Heart left ventricle (tissue), 16 donors: Measurements from ENCODE around the gene CBLB. TPM values are rescaled to one million over a fixed set of nuclear protein-coding genes. Genes with fewer than 3 reads are reported as not detected.

Source experiments
- ATAC-seq, 4 donors: fragments of 200-7000 bp; cut with Tn5 transposase; one replicate each; pipeline ENCODE4 v1.9.1; 2020 to 2022; ENCODE audit warnings: moderate library complexity in 4 of 4, mild to moderate bottlenecking in 3 of 4, moderate number of reproducible peaks in 1 of 4
- DNase-seq, 5 donors: peaks; one replicate each; pipeline ENCODE4 v3.0.0-alpha.2; 2020
- H3K27ac ChIP-seq, 12 donors: fragments of 200-600 bp; sonication (generic) in 4 of 12; one replicate each; pipeline versions ENCODE4 v1.5.0 to v1.8.0; 2016 to 2022; ENCODE audit warnings: mild to moderate bottlenecking in 2 of 12
- H3K27me3 ChIP-seq, 9 donors: fragments of 200-600 bp; sonication (generic) in 2 of 9; one replicate each; pipeline versions ENCODE4 v1.5.1 to v1.8.0; 2016 to 2022; ENCODE audit warnings: mild to moderate bottlenecking in 3 of 9
- H3K36me3 ChIP-seq, 9 donors: fragments of 200-600 bp; sonication (generic) in 2 of 9; one replicate each; pipeline versions ENCODE4 v1.5.0 to v1.8.0; 2018 to 2022; ENCODE audit warnings: mild to moderate bottlenecking in 2 of 9
- H3K4me1 ChIP-seq, 12 donors: fragments of 200-600 bp; sonication (generic) in 4 of 12; one replicate each; pipeline versions ENCODE4 v1.5.0 to v1.8.0; 2016 to 2022; ENCODE audit warnings: mild to moderate bottlenecking in 3 of 12
- H3K4me3 ChIP-seq, 12 donors: fragments of 200-600 bp; sonication (generic) in 4 of 12; one replicate each; pipeline versions ENCODE4 v1.5.0 to v1.8.0; 2017 to 2022; ENCODE audit warnings: mild to moderate bottlenecking in 9 of 12, moderate library complexity in 4 of 12
- H3K9me3 ChIP-seq, 12 donors: fragments of 200-600 bp; sonication (generic) in 4 of 12; one replicate each; pipeline versions ENCODE4 v1.5.0 to v1.8.0; 2016 to 2022; ENCODE audit warnings: mild to moderate bottlenecking in 1 of 12
- POLR2A ChIP-seq, 2 donors: fragments of 450-650 bp; IDR thresholded peaks; one replicate each; pipeline ENCODE4 v1.6.1; 2017; ENCODE audit warnings: antibody characterized with exemption in 2 of 2, mild to moderate bottlenecking in 2 of 2, moderate library complexity in 2 of 2
- WGBS, 4 donors: extraction: QIAGEN DNeasy Blood & Tissue Kit in 2 of 4; methylation state at CpG; one replicate each; pipeline versions ENCODE4 v1.1.5 to v1.1.7; 2013 to 2018; 5-methylcytosine and 5-hydroxymethylcytosine counted together
- intact Hi-C, 10 donors: fragments of 100-400 bp; cut with DNase I; formaldehyde crosslinking; loops; one replicate each; pipeline versions ENCODE4 v1.11.1 to v1.14.2; 2022
- polyA plus RNA-seq, 2 donors: library from polyadenylated mRNA; stranded (reverse); fragments of 200-250 nt; gene quantifications; one replicate each; pipeline ENCODE4 v1.2.3, GENCODE V29; 2013
- total RNA-seq, 9 donors: library from RNA; depleted of rRNA in 2 of 9; stranded (reverse); fragments of >200 nt in 2 of 9; fragmentation: NEBNext Ultra II Directional in 3 of 9; extraction: Animal tissue kit (Norgen Biotek cat#: 25700) in 3 of 9; gene quantifications; one replicate each; pipeline versions ENCODE4 v1.1.0 to v1.2.4, GENCODE V29; 2016 to 2023
- TF ChIP-seq, protein P1 (sequence below), 12 donors: fragments of 200-600 bp; sonication (generic) in 4 of 12; IDR thresholded peaks; one replicate each; pipeline versions ENCODE4 v1.5.0 to v1.8.0; 2018 to 2022; ENCODE audit warnings: antibody characterized with exemption in 12 of 12, mild to moderate bottlenecking in 5 of 12
- donor health status: ischemic (EF 13 %, LVEDD 7.1; RV severe dilation, severe dysfunction).
- donor health status: healthy with polysubstance abuse.
- donor health status: DM: no; HTN: yes; CAD: no.
- donor health status: DM: no; HTN: no; CAD: no.
- donor health status: ischemic (EF 25% LVEDD 6.9; RV normal size, moderate dysfunction).
- donor health status: ischemic (EF 25% LVEDD 5.7; RV mildly dilated, moderate dysfunction).
- donor health status: healthy.
- donor health status: DM: yes; HTN: yes; CAD: no.
- donor health status: ischemic (EF 35%, LVEDD 5.7; RV mildly dilated, moderate dysfunction).
- donor health status: nonischemic (EF 11% LVEDD 7.7; RV severe dilation, severe dysfunction).
- donor health status: DM: yes; HTN: yes; CAD: no.
- donor health status: PGD.
- donor health status: ischemic (EF 29% LVEDD 5.4; RV normal size, mild dysfunction).
- donor health status: nonischemic (EF 23%, LVEDD 6.1; RV moderate dilation, normal function).

CBLB gene
- total and polyA plus RNA-seq, 11 donors: 18.6 to 74.4 (median 42.3) TPM

DNA sequence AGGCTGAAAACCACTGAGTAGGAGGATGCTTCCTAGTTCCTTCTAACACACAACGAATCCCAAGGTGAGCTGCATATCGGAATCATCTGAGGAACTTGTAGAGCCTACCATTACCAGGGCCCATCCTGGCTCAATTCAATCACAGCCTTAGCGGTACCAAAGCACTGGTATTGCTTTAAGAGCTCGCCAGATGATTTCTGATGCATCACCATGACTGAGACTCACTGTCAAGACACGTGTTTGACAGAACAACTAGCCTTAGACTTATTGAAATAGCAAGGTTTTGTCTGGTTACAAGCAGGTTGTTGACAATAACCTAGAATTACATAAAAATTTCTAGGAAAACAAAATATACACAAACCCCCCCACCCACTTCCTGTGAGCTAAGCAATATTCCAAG lies 68.5 kb downstream of the CBLB start:
- H3K4me1 ChIP-seq: peaks cover 0 to 65% (median 28%) of the 10 kb centered on the region in 12 donors
- peaks cover 0 to 6% (median 0%) of the 10 kb centered on the region in 12 donors for H3K9me3 ChIP-seq
- intact Hi-C loops: no loop called here
- ATAC-seq (no peak), DNase-seq (no peak)
- TF ChIP-seq, protein P1, sequence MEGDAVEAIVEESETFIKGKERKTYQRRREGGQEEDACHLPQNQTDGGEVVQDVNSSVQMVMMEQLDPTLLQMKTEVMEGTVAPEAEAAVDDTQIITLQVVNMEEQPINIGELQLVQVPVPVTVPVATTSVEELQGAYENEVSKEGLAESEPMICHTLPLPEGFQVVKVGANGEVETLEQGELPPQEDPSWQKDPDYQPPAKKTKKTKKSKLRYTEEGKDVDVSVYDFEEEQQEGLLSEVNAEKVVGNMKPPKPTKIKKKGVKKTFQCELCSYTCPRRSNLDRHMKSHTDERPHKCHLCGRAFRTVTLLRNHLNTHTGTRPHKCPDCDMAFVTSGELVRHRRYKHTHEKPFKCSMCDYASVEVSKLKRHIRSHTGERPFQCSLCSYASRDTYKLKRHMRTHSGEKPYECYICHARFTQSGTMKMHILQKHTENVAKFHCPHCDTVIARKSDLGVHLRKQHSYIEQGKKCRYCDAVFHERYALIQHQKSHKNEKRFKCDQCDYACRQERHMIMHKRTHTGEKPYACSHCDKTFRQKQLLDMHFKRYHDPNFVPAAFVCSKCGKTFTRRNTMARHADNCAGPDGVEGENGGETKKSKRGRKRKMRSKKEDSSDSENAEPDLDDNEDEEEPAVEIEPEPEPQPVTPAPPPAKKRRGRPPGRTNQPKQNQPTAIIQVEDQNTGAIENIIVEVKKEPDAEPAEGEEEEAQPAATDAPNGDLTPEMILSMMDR (IDR thresholded peaks at IDR 0.05): no peak
- no peak for TF ChIP-seq POLR2A (IDR thresholded peaks at IDR 0.05)
- H3K4me3 ChIP-seq: no peak overlapping the region
- H3K27me3 ChIP-seq: no peaks in the 10 kb centered on the region
- H3K27ac ChIP-seq: peak overlapping the region in 1 of 12 donors; percentile 1
- WGBS, 4 donors: 57 to 69% (median 64%) methylated on average over 5 of the region's 5 CpGs
- H3K36me3 ChIP-seq: no peaks in the 10 kb centered on the region

DNA sequence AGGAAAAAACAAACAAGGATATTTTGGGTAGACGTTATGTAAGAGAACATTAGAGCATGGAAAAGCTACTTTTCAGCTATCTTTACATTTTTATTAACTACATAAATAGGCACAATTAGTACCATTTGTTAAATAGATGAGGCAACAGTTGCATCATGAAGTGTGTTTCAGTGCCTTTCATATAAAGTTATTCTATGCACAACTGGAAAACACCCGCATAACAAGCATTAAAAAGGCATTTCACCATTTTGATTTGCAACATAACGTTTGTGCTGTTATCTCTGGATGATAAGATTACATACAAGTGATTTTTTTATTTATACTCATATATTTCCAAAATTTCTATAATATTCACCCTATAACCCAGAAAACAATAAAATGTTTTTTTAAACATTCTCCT lies 69.5 kb downstream of the CBLB start:
- 64 to 72% (median 70%) methylated on average over 3 of the region's 3 CpGs for WGBS, 4 donors
- intact Hi-C loops: no loop called here
- no peak overlapping the region for H3K4me3 ChIP-seq
- DNase-seq (no peak), ATAC-seq (no peak)
- TF ChIP-seq, protein P1 (IDR thresholded peaks at IDR 0.05): no peak
- no peak for TF ChIP-seq POLR2A (IDR thresholded peaks at IDR 0.05)
- H3K27ac ChIP-seq: peak overlapping the region in 2 of 12 donors; percentile 11 to 20
- H3K27me3 ChIP-seq: no peaks in the 10 kb centered on the region
- H3K36me3 ChIP-seq: no peaks in the 10 kb centered on the region
- peaks cover 0 to 6% (median 0%) of the 10 kb centered on the region in 12 donors for H3K9me3 ChIP-seq
- H3K4me1 ChIP-seq: peaks cover 0 to 66% (median 29%) of the 10 kb centered on the region in 12 donors

DNA sequence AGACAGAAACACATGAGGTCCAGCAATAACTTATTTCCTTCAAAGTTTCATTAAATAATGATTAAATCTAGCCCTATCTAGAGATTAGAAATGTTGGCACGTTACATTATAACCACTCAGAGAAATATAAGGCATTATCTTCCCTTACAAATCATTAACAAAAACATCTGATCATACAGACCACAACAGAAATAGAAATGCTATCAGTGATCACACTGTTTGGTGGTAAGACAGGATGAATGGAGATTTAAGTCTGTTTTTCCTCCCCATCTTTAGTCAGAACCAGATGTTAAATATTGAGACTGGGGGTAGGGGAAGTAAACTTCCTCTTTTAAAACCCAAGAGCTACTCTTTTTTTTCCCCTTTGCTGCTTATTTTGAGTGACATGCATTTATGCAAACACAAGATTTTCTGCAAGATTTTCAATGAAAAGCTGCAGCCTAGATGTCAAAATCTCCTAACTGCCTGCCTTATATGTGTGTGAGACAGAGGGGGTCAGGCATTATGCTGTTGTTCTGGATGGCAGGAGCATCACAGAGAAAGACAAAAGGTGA lies 70.4 kb downstream of the CBLB start:
- Histone ChIP-seq H3K4me3 (no peak overlapping the region), H3K36me3 (no peaks in the 10 kb centered on the region), H3K9me3 (peaks cover 0 to 6% (median 0%) of the 10 kb centered on the region in 12 donors), H3K27ac (peak overlapping the region in 4 of 12 donors; percentile 11 to 22 (median 18)), H3K27me3 (no peaks in the 10 kb centered on the region), H3K4me1 (peaks cover 0 to 74% (median 32%) of the 10 kb centered on the region in 12 donors)
- DNase-seq (no peak), ATAC-seq (no peak)
- intact Hi-C loops: no loop called here
- TF ChIP-seq, protein P1 (IDR thresholded peaks at IDR 0.05): no peak
- TF ChIP-seq POLR2A (IDR thresholded peaks at IDR 0.05): no peak
- 23 to 37% (median 28%) methylated on average over 1 of the region's 1 CpG for WGBS, 4 donors

DNA sequence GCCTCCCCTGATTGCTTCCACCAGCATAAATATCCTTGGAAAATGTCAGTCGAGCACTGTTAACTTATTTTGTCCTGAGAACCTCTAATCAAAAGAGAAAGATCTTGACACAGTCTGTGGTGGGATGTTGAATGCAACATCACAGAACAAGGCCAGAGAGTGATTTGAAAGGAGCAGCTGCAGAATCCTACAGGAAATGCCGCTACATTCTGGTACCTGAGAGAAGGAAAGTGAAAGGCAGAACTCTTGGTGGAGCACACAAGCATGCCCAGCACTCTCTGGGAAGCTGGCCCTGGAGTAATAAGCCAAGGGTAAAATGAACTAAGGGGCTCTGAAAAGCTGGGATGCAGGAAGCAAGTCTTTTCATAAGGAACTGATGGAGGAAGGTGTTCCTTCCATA lies 75.8 kb downstream of the CBLB start:
- TF ChIP-seq, protein P1 (IDR thresholded peaks at IDR 0.05): no peak
- no peak for TF ChIP-seq POLR2A (IDR thresholded peaks at IDR 0.05)
- ATAC-seq (no peak), DNase-seq (no peak)
- Histone ChIP-seq H3K27me3 (no peaks in the 10 kb centered on the region), H3K36me3 (no peaks in the 10 kb centered on the region), H3K4me3 (no peak overlapping the region), H3K4me1 (peaks cover 6 to 62% (median 40%) of the 10 kb centered on the region in 12 donors), H3K9me3 (peaks cover 0 to 6% (median 0%) of the 10 kb centered on the region in 12 donors), H3K27ac (peak overlapping the region; percentile 37 to 85 (median 81))
- intact Hi-C loops: loop anchor here in 3 of 10 donors (5.0 kb wide), 2 partner anchors 44 to 74 kb away; partner anchors contain the start of gene CBLB (in 3 of the 3)
- WGBS, 4 donors: 61 to 81% (median 72%) methylated on average over 2 of the region's 2 CpGs
